Brain microvascular endothelial cell (primary cell): ENCODE results near the gene ATP5MC3.
A peak's percentile ranks its signal among the peaks of the same experiment; 100 is the strongest.
"Not testable (repeated sequence)": the region's sequence is repeated elsewhere in the genome, so short reads cannot be mapped to it uniquely, and the experiment has no call there.

Source experiments
- DNase-seq: peaks from one replicate; pipeline ENCODE4 v3.0.0-alpha.2; 2020
- H3K27ac ChIP-seq: fragments of 250-450 bp; sonication (Bioruptor Pico); 2 replicates; pipeline ENCODE4 v1.5.1; 2020; ENCODE audit warnings: mild to moderate bottlenecking, moderate library complexity
- H3K27me3 ChIP-seq: fragments of 250-450 bp; sonication (Bioruptor Pico); replicated peaks from 2 replicates; pipeline ENCODE4 v1.5.1; 2020; ENCODE audit warnings: mild to moderate bottlenecking
- H3K36me3 ChIP-seq: fragments of 250-450 bp; sonication (Bioruptor Pico); replicated peaks from 2 replicates; pipeline ENCODE4 v1.5.1; 2020; ENCODE audit warnings: mild to moderate bottlenecking
- H3K4me3 ChIP-seq: 2 replicates; pipeline ENCODE4 v1.5.1; 2011; ENCODE audit warnings: low read depth, mild to moderate bottlenecking, control low read depth, low read length, moderate library complexity
- CTCF ChIP-seq: IDR thresholded peaks from 2 replicates; pipeline ENCODE4 v1.5.1; 2011; ENCODE audit warnings: low read depth, mild to moderate bottlenecking, moderate library complexity, low read length, control low read depth, inconsistent platforms; ENCODE audit errors: missing control alignments
- in situ Hi-C: cut with HindIII; loops from 2 replicates; pipeline ENCODE4 v1.10.0; 2017; ENCODE audit warnings: low sequenced_read_pairs, low pct_ligation_motif_present

ATP5MC3 gene

GRCh38 chr2:175181104-175181876 lies at the start of gene ATP5MC3:
Gene ATP5MC3 (minus strand): TSS chr2:175181710. CDS start chr2:175181393, 317 bp downstream.
- in situ Hi-C loops: no loop called here
- Histone ChIP-seq H3K36me3 (peaks cover 34% of the 10 kb centered on the region), H3K27ac (peak within 1 kb of the TSS; percentile 57), H3K4me3 (peak within 1 kb of the TSS; percentile 94), H3K27me3 (no peaks in the 10 kb centered on the region)
- peak; percentile 58 for TF ChIP-seq CTCF
- DNase-seq: peak; percentile 94

GRCh38 chr2:175228601-175229000 lies 47.1 kb upstream of the ATP5MC3 start:
- H3K36me3 ChIP-seq, H3K27me3 ChIP-seq, DNase-seq, H3K4me3 ChIP-seq, in situ Hi-C loops, H3K27ac ChIP-seq: not testable (repeated sequence)

- H3K27me3 ChIP-seq: no peaks in the 10 kb centered on the region
- no peak for DNase-seq
- TF ChIP-seq CTCF: no peak
- in situ Hi-C loops: no loop called here
- no peak overlapping the region for H3K27ac ChIP-seq
- H3K36me3 ChIP-seq: no peaks in the 10 kb centered on the region
- H3K4me3 ChIP-seq: no peak overlapping the region
Measured at GRCh38 chr2:175228179-175228578, 46.7 kb upstream of the ATP5MC3 start.

DNA sequence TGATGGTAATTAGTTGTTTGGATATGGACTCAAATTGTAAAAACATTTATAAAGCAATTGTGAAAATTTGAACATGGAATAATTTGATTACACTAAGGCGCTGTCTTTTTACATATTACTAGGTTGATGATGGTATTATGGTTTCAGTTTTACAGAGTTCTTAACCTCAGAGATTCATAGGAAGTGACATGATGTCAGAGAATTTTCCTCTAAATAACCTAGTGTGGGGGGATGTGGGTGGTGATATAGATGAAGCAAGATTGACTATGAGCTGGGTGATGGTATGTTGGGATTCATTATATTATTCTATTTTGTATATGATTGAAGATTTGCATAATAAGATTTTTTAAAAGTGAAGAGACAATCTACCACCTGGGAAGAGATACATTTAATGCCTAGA lies 45.9 kb upstream of the ATP5MC3 start:
- no peak for TF ChIP-seq CTCF
- Histone ChIP-seq H3K4me3 (no peak overlapping the region), H3K27me3 (no peaks in the 10 kb centered on the region), H3K36me3 (no peaks in the 10 kb centered on the region), H3K27ac (no peak overlapping the region)
- no peak for DNase-seq
- in situ Hi-C loops: no loop called here

- no peak overlapping the region for H3K4me3 ChIP-seq
- DNase-seq: no peak
- in situ Hi-C loops: no loop called here
- no peak overlapping the region for H3K27ac ChIP-seq
- no peaks in the 10 kb centered on the region for H3K27me3 ChIP-seq
- H3K36me3 ChIP-seq: no peaks in the 10 kb centered on the region
- no peak for TF ChIP-seq CTCF
Measured at GRCh38 chr2:175220075-175220474, 38.6 kb upstream of the ATP5MC3 start.

- Histone ChIP-seq H3K4me3 (no peak overlapping the region), H3K27ac (no peak overlapping the region), H3K36me3 (no peaks in the 10 kb centered on the region), H3K27me3 (no peaks in the 10 kb centered on the region)
- in situ Hi-C loops: no loop called here
- no peak for TF ChIP-seq CTCF
- DNase-seq: no peak
Measured at GRCh38 chr2:175218551-175218950, 37.0 kb upstream of the ATP5MC3 start.
